ENCODE results near the gene SLC35F3. TPM values are rescaled to one million over a fixed set of nuclear protein-coding genes. Genes with fewer than 3 reads are reported as not detected.
"Not testable (repeated sequence)": the region's sequence is repeated elsewhere in the genome, so short reads cannot be mapped to it uniquely, and the experiment has no call there.

Gene SLC35F3
- total RNA-seq, 1 donor from 2014 or later = not detected

GRCh38 chr1:234163267-234163919, 258.9 kb downstream of the SLC35F3 start:
- intact Hi-C loops (cut with micrococcal nuclease) = no loop called here
- ATAC-seq (peak; percentile 50), DNase-seq (no peak)

- intact Hi-C loops (cut with micrococcal nuclease) = no loop called here
- ATAC-seq = no peak
- DNase-seq = no peak
These were observed 259.7 kb downstream of the SLC35F3 start for GRCh38 chr1:234164098-234164709.

- no peak for DNase-seq
- intact Hi-C loops (cut with micrococcal nuclease) = no loop called here
- ATAC-seq = no peak
These were observed 263.7 kb downstream of the SLC35F3 start for GRCh38 chr1:234168061-234168724.

- no peak for ATAC-seq
- intact Hi-C loops (cut with micrococcal nuclease) = no loop called here
These were observed 264.8 kb downstream of the SLC35F3 start for GRCh38 chr1:234169161-234169849.

GRCh38 chr1:234170067-234170466, 265.6 kb downstream of the SLC35F3 start:
- no peak for ATAC-seq
- intact Hi-C loops (cut with micrococcal nuclease) = no loop called here

More at GRCh38 chr1:234169161-234169849, 264.8 kb downstream of the SLC35F3 start:
- DNase-seq = no peak

DNA sequence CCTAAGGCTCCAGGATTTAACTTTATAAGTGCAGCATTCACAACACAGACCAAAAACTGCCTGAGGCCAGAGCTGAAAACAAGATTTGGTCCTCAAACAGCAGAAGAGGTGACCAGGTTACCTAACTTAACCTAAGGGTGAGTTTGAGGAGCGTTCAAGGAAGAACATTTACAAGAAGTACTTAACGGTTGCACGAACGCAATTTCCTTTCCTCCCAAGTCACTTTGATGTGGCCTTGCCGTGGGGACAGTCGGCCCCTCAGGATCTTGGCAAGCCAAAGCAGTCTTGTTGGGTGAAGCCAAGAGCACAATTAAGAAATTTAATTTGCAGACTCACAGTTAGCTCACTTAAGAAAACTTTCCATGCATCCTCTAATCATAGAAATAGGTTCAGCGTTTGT, 266.1 kb downstream of the SLC35F3 start:
- DNase-seq = no peak
- no peak for ATAC-seq
- intact Hi-C loops (cut with micrococcal nuclease) = no loop called here

More at GRCh38 chr1:234170067-234170466, 265.6 kb downstream of the SLC35F3 start:
- no peak for DNase-seq

GRCh38 chr1:234173968-234174367, 269.5 kb downstream of the SLC35F3 start:
- ATAC-seq (no peak), DNase-seq (no peak)
- intact Hi-C loops (cut with micrococcal nuclease) = no loop called here

GRCh38 chr1:234175363-234175762, 270.9 kb downstream of the SLC35F3 start:
- intact Hi-C loops (cut with micrococcal nuclease) = no loop called here
- ATAC-seq = no peak

DNA sequence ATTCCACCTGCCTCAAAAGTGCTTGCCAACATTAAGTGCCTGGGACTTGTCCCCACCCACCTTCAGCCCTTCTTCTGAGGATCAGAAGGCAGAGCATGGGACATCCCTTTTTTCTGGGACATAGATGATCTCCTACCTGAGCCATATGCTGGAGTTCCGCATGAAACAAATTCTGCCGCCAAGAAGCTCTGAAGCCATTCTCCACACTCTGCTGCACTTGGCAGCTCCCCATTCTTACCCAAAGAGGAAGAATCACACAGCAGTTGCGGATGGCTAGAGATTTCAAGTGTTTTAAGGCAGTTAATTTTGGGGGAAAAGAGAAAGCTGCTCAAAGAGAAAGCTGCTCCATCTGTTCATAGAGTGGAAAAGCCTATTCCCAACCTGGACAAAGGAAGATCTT, 271.5 kb downstream of the SLC35F3 start:
- no peak for DNase-seq
- intact Hi-C loops (cut with micrococcal nuclease) = no loop called here
- ATAC-seq = no peak

More at GRCh38 chr1:234175363-234175762, 270.9 kb downstream of the SLC35F3 start:
- no peak for DNase-seq

DNA sequence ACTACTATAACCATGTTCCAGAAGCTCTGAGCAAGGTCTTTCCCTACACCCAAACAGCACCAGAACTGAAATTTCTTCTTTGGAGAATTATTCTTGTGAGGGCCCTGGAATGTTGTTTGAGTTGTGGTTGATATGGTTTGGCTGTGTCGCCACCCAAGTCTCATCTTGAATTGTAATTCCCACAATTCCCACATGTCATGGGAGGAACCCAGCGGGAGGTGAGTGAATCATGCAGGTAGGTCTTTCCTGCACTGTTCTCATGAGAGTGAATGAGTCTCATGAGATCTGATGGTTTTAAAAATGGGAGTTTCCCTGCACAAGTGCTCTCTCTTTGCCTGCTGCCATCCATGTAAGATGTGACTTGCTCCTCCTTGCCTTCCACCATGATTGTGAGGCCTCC, 272.4 kb downstream of the SLC35F3 start:
- intact Hi-C loops (cut with micrococcal nuclease); DNase-seq; ATAC-seq: not testable (repeated sequence)

DNA sequence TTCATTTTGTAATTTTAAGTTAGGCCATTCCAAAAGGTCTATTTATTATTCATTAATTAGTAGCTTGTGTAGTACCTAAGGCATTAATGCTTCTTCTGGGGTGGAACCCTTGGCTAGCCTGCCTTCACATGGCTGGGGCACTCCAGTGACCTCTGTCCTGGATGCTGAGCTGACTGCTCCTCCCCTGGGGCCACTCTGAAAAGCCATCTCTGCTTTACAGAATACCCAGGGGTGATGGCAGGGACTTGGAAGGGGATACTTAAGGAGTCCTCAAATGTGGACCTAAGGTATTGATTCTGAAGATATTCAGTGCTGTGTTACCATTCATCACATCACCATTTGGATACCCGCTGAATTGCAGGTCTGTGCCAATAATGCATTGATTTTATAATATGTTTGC, 281.0 kb downstream of the SLC35F3 start:
- intact Hi-C loops (cut with micrococcal nuclease) = no loop called here

DNA sequence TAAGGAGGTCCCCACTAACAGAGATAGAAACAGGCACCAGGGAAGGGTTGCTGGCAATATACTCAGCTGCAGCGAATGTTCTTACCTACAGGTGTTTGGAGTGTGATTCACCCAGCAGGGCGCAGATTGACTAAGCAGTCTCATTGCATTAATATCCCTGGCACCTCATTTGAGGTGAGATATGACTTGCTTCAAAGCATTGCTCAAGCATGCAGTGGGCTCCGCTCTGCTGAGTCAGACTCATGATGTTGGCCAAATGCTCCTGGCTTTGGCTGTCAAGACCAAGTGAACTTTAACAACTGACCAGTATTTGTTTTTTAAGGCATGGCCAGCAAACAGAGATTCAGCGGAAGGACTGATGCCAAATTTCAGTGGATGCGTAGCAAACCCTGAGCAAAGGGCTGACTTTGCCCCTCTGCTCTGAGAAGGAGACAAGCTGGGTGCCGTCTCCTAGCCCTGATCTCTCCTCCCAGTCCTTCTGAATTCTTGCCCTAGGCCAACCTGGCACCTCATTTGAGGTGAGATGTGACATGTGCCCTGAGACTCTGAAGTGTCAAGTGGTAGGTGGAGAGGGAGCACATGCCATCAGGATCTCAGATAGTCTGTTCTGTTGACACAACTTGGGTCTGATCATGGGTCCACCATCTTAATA, 281.7 kb downstream of the SLC35F3 start:
- ATAC-seq (no peak), DNase-seq (no peak)
- intact Hi-C loops (cut with micrococcal nuclease) = no loop called here

More for the DNA sequence above, 281.0 kb downstream of the SLC35F3 start:
- no peak for ATAC-seq
- DNase-seq = no peak

DNA sequence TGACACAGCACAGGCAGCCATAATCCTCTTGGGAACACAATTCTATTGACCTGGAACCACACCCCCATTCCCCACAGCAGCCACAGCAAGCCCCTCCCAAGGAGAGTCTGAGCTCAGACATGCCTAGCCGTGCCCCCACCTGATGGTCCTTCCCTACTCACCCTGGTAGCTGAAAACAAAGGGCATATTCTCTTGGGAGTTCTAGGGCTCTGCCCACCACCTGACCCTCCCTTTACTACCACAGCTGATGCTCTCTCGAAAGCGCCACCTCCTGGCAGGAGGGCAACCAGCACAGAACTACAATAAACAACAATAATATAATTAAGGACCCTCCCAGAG, 283.9 kb downstream of the SLC35F3 start:
- no peak for DNase-seq
- ATAC-seq = no peak
- intact Hi-C loops (cut with micrococcal nuclease) = no loop called here

- intact Hi-C loops (cut with micrococcal nuclease) = no loop called here
- DNase-seq = no peak
- no peak for ATAC-seq
These were observed 293.4 kb downstream of the SLC35F3 start for GRCh38 chr1:234197839-234198238.

GRCh38 chr1:234199476-234200127, 295.1 kb downstream of the SLC35F3 start:
- intact Hi-C loops (cut with micrococcal nuclease) = no loop called here
- ATAC-seq = no peak
- no peak for DNase-seq

GRCh38 chr1:234200566-234200965, 296.1 kb downstream of the SLC35F3 start:
- ATAC-seq = no peak
- intact Hi-C loops (cut with micrococcal nuclease) = no loop called here
- no peak for DNase-seq

DNA sequence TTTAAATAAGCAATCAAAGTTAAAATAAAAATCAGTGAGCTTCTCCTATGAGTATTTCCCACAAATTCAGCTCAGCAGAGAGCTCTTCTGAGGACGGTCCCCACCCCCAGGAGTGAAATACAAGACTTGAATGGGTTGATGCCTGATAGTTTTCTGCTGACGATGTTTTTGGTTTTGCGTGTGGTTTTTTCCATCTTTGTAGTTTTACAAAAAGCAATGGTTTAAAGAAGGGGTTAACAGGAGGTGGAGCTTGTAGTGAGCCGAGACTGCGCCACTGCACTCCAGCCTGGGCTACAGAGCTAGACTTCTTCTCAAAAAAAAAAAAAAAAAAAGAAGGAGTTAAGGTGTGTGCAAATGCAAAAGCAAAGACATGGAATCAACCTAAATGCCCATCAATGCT, 297.1 kb downstream of the SLC35F3 start:
- intact Hi-C loops (cut with micrococcal nuclease) = no loop called here
- DNase-seq = no peak
- ATAC-seq = no peak

- DNase-seq = no peak
- intact Hi-C loops (cut with micrococcal nuclease) = no loop called here
- peak; percentile 31 for ATAC-seq
These were observed 301.5 kb downstream of the SLC35F3 start for GRCh38 chr1:234205966-234206365.

GRCh38 chr1:234206651-234207284, 302.3 kb downstream of the SLC35F3 start:
- peak; percentile 94 for ATAC-seq
- intact Hi-C loops (cut with micrococcal nuclease) = no loop called here
- peak; percentile 44 for DNase-seq

Data from left ventricle myocardium superior (tissue), 1 donor.